ENCODE data around the gene UBE2C.

The UBE2C gene

DNA sequence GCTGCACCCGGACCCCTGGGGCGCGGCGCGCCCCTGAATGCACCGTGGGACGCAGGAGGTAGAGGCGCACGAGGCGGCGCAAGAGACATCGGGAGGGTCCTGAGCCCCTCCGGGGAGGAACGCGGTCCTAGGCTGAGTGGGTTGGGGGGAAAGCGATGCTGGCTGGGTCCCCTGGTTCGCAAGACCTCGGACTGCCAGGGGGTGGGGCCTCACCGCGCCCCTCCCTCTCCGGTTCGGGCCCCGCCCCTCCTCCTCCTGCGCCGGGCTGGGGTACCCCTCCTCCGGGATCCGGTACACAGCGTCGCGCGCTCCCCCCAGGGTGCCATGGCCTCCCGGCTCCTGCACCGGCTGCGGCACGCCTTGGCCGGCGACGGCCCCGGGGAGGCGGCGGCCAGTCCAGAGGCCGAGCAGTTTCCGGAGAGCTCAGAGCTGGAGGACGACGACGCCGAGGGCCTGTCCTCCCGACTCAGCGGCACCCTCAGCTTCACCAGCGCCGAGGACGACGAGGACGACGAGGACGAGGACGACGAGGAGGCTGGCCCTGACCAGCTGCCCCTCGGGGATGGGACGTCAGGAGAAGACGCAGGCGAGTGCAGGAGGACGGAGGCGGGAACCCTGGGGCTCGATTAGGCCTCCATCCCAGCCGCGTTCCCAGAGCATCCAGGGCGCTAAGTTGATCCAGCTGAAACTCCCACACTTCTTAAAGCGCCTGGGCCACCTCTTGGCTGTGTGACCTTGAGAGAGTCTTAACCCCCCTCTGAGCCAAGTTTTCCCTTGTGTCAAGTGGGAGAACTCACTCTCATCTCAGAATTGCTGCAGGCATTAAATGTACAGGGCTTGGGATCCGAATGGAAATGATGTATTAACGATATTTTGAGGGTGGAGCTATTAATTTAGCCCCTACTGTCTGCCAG is 21.7 kb downstream of the UBE2C start:
- peak; percentile 87 for DNase-seq

- no peak for DNase-seq
These were observed 22.3 kb downstream of the UBE2C start for GRCh38 chr20:45834797-45835161.

GRCh38 chr20:45835329-45835765 is 22.9 kb downstream of the UBE2C start:
- DNase-seq: no peak

- DNase-seq: no peak
These were observed 23.4 kb downstream of the UBE2C start for GRCh38 chr20:45835825-45836224.

DNA sequence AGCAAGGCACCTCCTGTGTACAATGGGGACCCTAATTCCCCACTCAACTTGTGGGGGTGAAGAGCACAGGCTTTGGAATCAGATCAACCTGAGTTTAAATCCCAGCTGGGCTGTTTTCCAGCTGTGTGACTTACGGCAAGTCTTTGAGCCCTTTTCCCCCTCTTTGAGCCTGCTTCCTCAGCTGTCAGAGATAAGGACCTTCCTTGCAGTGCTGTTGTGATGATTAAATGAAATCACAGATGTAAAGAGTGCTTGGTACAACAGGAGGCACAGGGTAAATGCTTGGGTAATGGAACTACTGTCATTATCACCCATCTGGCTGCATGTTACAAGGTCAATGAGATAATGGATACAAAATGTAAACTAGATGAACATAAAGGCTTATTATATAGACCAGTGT is 24.4 kb downstream of the UBE2C start:
- DNase-seq: no peak

GRCh38 chr20:45840700-45841198 is 28.3 kb downstream of the UBE2C start:
- DNase-seq: peak; percentile 40

GRCh38 chr20:45841407-45842129 is 29.1 kb downstream of the UBE2C start:
- DNase-seq: peak; percentile 24

DNA sequence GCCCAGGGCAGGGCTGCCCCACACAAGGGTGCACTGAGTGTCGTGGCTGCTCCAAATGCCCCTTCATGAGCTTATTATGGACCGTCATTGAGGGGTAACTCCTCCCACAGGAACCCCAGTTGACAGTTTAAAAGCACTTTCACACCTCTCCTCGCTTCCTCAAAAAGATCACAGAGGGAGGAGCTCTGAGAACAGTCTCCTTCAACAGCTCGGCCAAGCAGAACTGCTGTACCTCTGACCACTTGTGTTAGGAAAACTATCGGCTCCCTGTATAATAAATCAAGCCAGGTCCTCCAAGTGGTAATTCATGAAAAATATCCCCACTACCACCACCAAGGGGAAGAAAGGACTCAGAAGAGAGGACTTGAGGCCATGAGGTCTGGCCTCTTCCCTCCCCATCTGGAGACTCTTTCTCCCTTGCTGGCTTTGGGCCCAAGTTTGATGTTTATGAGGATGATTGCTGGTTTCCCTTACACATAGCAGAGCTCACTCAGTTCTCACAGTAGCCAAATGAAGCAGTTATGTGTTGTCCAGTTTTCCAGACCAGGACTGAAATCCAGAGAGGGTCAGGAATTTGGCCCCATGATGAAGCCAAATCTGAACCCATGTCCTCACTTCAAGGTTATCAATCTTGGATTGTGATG is 29.8 kb downstream of the UBE2C start:
- peak; percentile 34 for DNase-seq

DNA sequence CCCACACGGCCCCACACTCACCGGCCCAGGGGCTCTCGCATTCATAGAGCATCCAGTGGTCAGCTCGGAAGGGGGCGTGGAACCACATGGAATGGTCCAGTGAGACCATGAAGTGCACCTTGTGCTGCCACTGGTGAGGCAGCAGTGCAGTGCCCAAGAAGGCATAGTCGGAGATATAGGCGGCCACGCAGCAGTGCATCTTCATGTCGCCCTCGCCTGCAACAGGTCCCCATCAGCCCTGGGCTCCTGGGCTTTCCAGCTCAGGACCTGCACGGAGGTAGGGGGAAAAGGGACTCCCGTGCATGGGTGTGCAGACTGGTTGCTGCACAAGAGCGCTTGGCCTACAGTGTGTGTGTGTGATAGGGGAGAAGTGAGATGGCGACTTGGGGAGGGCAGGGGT is 31.1 kb downstream of the UBE2C start:
- peak; percentile 17 for DNase-seq

GRCh38 chr20:45845452-45845851 is 33.0 kb downstream of the UBE2C start:
- DNase-seq: no peak

DNA sequence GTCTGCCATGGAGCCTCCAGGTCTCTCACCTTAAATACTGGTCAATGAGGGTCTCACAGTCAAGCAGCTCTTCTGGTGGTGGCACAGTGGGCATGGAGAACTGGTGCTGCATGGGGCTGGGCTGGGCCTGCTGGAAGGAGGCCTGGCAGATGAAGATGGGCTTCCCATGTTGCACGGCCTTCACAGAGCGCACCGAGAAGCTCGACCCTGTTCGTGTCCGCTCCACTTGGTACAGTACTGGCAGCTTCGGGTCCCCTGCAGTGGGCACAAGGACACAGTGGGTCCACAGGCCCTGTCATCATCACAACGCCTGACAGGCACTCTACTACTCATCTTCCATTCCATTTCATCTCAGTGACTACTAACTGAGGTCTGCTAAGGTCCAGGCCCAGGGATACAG is 36.0 kb downstream of the UBE2C start:
- no peak for DNase-seq

DNA sequence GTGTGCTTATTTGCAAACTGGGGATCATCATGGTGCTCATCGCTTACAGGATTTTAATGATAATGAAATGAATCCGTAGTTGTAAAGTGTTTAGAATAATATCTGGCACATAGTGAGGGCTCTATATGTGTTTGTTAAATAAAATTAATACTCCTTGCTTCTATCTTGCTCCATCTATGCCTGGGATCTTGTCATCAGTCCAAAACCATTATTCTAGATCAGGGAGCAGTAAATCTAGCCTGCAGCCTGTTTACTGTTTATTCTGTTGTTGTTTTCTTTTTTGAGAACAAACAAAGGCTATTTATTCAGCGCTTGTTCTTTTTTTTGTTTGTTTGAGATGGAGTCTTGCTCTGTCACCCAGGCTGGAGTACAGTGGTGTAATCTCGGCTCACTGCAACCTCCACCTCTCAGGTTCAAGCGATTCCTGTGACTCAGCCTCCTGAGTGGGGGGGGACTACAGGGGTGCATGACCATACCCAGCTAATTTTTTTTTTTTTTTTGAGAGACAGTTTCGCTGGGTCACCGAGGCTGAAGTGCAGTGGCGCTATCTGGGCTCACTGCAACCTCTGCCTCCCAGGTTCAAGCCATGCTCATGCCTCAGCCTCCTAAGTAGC is 36.6 kb downstream of the UBE2C start:
- no peak for DNase-seq

GRCh38 chr20:45850238-45850637 is 37.8 kb downstream of the UBE2C start:
- no peak for DNase-seq

DNA sequence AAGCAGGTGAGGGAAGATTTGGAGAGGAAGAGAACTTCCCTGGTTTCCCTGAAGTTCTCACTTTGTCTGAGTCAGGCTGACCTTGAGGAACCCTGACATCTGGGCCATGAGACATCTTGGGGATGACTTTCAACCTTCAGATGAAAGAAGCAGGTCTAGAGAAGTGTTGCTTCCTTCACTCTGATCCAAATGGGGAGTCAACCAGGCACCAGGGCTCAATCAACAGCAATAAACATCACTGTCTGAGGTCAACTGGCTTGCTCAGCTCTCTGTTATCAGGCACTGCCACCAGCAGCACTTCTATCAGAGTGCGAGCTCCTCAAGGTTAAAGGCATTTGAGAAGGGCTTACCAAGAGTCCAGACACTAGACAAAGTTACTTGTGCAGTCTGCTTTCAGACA is 38.5 kb downstream of the UBE2C start:
- DNase-seq: no peak

DNA sequence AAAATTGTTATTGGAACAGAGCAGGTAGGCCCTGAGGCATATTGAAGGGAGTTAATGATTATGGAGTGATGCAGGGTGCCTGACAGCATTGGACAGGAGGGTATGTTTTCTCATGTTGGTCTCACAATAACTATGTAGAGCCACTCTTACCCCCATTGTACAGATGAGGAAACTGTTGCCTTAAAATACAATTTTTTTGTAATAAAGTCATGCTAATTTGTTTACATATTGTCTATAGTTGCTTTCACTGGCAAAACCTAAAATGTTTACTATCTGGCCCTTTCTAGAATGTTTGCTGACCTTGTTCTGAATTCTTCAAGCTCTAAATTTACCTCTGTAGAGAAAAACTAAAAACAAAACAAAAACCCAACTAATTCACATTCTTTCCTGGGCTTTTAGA is 39.1 kb downstream of the UBE2C start:
- no peak for DNase-seq

GRCh38 chr20:45852326-45852725 is 39.9 kb downstream of the UBE2C start:
- DNase-seq: no peak

DNA sequence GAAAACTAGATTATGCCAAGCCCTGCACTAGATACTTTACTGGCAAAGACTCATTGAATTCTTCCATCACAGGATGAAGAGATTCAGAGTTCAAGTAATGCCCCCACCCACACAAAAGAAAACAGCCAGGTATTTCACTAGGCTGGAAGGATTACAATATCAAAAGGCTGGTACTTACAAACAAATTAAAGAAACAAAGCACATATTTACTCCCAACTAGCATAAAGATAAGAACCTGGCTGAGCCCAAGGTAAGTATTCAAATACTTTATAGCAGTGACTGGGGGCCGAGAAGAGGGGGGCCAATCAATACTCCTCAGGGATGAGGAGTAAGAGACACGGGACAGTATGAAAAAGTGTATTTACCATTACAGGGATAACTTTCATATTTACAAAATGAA is 41.0 kb downstream of the UBE2C start:
- DNase-seq: no peak

GRCh38 chr20:45857114-45857881 is 44.9 kb downstream of the UBE2C start, which contains the start of the genes ACOT8 and ZSWIM3:
Gene ACOT8, minus strand, starts transcription at chr20:45857392. Its CDS starts 77 bp downstream, at chr20:45857315.
Gene ZSWIM3, plus strand, starts transcription at chr20:45857614. Its CDS starts 212 bp downstream, at chr20:45857826.
- peak; percentile 98 for DNase-seq

DNA sequence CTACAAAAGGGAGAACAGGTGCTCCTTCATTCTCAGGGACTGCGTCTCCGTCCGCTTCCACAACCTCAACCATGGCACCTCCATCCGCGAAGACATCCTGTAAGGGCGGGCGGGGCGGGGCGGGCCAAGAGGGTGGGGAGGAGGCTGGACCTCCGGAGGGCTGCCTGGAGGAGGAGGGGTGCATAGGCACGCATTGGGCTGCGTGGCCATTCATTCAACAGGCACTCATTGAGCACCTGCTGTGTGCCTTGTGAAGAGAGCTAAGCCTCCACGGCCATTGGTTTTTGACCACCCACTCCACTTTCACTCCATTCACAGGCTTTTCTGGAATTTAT is 45.4 kb downstream of the UBE2C start:
- no peak for DNase-seq

- DNase-seq: no peak
These were observed 47.5 kb downstream of the UBE2C start for GRCh38 chr20:45859916-45860315.

- DNase-seq: no peak
These were observed 48.2 kb downstream of the UBE2C start for GRCh38 chr20:45860560-45861220.

All from femur (tissue), 1 donor.